Neutrophil (primary cell): ENCODE data around the gene CDPF1.

Experiments used
- H3K27ac ChIP-seq: fragments of 200-600 bp; sonication (generic); 2 replicates; pipeline ENCODE4 v1.5.1; 2016; ENCODE audit warnings: mild to moderate bottlenecking, moderate library complexity
- H3K27me3 ChIP-seq: fragments of 200-600 bp; sonication (generic); 2 replicates; pipeline ENCODE4 v1.6.0; 2016; ENCODE audit warnings: mild to moderate bottlenecking
- H3K36me3 ChIP-seq: fragments of 200-600 bp; sonication (generic); 2 replicates; pipeline ENCODE4 v1.5.1; 2017
- H3K4me1 ChIP-seq, 2 experiments: fragments of 200-600 bp in 1 of 2; sonication (generic) in 1 of 2; 1 replicate in 1 of 2; 2 replicates in 1 of 2; pipeline versions ENCODE4 v1.5.1 to v1.6.1; 2013 to 2016; ENCODE audit warnings: low read depth in 1 of 2, low read length in 1 of 2, mild to moderate bottlenecking in 1 of 2, moderate library complexity in 1 of 2; ENCODE audit not compliant: control insufficient read depth in 1 of 2, insufficient read depth in 1 of 2
- H3K4me3 ChIP-seq, 2 experiments: fragments of 200-600 bp in 1 of 2; sonication (generic) in 1 of 2; 1 replicate in 1 of 2; 2 replicates in 1 of 2; pipeline ENCODE4 v1.5.1; 2013 to 2016; ENCODE audit warnings: low read depth in 1 of 2, low read length in 1 of 2, mild to moderate bottlenecking in 1 of 2, moderate library complexity in 1 of 2
- H3K9me3 ChIP-seq: fragments of 200-600 bp; sonication (generic); 2 replicates; pipeline ENCODE4 v1.5.1; 2016
- TF ChIP-seq, protein P1 (sequence below): fragments of 200-600 bp; sonication (generic); IDR thresholded peaks from 2 replicates; pipeline ENCODE4 v1.5.1; 2016; ENCODE audit warnings: antibody characterized with exemption

Gene CDPF1, protein sequence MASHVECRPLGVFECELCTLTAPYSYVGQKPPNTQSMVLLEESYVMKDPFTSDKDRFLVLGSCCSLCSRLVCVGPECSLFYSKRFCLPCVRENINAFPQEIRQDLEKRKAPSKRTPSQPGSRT

DNA sequence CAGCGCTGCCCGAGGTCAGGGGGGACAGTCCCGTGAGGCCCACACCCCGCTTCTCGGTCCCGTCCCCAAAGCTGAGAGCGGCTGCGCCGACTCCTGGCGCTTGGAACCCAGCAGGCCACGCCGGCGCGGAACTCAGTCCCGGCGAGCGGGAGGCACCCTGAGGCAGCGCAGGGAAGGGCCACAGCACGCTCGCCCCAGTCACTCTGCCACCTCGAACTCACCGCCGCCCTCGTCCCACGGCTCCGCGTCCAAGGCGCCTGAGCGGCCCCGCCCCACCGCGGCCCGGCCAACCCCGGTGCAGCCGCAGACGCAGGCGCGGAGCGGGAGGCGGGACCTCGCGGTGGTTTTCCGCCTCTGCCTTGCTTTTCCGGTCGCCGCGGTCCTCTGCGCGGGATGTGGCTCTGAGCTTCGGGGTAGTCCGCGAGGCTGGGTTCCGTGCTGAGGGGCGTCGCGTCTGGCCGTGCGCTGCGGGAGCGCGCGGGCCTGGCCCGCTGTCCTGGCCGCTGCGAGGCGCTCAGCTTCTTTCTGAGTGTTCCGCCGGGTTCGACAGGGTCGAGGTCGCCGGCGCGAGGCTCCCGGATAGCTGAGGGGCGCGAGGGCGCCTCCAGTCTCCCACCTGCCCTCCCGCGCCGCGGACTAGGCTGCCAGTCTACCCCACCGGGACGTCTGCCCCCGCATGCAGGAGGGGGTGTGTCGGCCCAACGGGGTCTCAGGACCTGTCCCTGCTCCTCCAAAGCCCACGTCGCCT, at the start of gene CDPF1:
CDPF1 (minus strand) TSS at position 259 of the 748 bp plus-strand sequence. CDS start 2,009 bp downstream, outside the sequence.
- Histone ChIP-seq H3K4me1 (peaks cover 15% of the 10 kb centered on the region in 2 experiments), H3K9me3 (no peaks in the 10 kb centered on the region), H3K4me3 (peak within 1 kb of the TSS; percentile 79 to 90), H3K36me3 (no peaks in the 10 kb centered on the region), H3K27ac (peak within 1 kb of the TSS; percentile 80), H3K27me3 (no peaks in the 10 kb centered on the region)
- TF ChIP-seq, protein P1, sequence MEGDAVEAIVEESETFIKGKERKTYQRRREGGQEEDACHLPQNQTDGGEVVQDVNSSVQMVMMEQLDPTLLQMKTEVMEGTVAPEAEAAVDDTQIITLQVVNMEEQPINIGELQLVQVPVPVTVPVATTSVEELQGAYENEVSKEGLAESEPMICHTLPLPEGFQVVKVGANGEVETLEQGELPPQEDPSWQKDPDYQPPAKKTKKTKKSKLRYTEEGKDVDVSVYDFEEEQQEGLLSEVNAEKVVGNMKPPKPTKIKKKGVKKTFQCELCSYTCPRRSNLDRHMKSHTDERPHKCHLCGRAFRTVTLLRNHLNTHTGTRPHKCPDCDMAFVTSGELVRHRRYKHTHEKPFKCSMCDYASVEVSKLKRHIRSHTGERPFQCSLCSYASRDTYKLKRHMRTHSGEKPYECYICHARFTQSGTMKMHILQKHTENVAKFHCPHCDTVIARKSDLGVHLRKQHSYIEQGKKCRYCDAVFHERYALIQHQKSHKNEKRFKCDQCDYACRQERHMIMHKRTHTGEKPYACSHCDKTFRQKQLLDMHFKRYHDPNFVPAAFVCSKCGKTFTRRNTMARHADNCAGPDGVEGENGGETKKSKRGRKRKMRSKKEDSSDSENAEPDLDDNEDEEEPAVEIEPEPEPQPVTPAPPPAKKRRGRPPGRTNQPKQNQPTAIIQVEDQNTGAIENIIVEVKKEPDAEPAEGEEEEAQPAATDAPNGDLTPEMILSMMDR = peak; percentile 55

DNA sequence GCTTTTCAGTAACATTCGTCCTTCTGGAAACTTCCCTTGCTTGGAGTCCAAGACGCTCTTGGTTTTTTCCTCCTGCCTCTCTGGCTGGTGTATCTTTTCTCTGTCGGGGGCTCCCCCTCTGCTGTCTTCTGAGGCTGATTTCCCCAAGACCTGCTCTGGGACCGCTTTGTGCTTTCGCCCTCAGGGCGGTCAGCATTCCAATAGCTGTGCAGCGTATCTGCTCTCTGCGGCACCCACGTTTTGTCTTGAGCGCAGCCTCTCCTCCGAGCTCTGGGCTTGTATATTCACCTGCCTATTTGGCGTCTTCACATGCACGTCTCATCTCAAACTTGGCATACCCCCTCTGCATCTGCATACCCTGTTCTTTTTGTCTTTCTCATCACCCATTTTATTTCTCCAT, 49.0 kb upstream of the CDPF1 start:
- TF ChIP-seq, protein P1 = no peak
- Histone ChIP-seq H3K4me3 (no peak overlapping the region), H3K27me3 (no peaks in the 10 kb centered on the region), H3K36me3 (peaks cover 15% of the 10 kb centered on the region), H3K27ac (no peak overlapping the region), H3K9me3 (no peaks in the 10 kb centered on the region), H3K4me1 (peaks cover 23 to 25% of the 10 kb centered on the region in 2 experiments)

DNA sequence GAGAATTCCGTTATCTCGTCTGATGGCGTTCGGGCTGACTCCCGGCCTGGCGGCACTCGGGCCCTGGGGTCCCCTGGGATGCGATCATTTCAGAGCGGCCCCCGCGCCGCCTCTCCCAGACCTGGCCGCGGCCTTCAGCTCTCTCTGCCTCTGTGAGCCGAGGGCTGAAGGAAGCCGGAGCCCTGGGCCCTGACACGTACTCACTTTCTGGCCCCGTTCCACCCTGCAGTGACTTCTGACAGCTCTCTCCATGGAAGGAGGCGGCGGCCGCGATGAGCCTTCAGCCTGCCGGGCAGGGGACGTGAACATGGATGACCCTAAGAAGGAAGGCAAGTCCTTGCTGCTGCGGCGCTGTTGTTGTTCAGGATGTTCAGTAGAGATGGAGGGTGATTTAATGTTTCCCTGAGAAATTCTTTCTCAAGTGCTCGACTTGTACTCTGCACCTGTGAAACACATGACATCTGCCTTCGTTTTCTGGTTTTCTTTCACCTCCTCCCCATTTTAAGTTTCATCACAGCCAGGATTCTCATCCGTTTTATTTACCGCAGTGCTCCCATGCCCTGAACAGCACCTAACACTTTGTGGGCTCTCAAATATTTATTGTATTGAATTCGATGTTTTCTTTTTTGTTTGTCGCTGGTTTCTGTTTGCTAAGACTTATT, 47.2 kb upstream of the CDPF1 start:
- peak overlapping the region; percentile 65 to 88 for H3K4me3 ChIP-seq
- H3K9me3 ChIP-seq = no peaks in the 10 kb centered on the region
- TF ChIP-seq, protein P1 = no peak
- H3K27ac ChIP-seq = peak overlapping the region; percentile 92
- peaks cover 28% of the 10 kb centered on the region for H3K36me3 ChIP-seq
- peaks cover 23 to 25% of the 10 kb centered on the region in 2 experiments for H3K4me1 ChIP-seq
- no peaks in the 10 kb centered on the region for H3K27me3 ChIP-seq

DNA sequence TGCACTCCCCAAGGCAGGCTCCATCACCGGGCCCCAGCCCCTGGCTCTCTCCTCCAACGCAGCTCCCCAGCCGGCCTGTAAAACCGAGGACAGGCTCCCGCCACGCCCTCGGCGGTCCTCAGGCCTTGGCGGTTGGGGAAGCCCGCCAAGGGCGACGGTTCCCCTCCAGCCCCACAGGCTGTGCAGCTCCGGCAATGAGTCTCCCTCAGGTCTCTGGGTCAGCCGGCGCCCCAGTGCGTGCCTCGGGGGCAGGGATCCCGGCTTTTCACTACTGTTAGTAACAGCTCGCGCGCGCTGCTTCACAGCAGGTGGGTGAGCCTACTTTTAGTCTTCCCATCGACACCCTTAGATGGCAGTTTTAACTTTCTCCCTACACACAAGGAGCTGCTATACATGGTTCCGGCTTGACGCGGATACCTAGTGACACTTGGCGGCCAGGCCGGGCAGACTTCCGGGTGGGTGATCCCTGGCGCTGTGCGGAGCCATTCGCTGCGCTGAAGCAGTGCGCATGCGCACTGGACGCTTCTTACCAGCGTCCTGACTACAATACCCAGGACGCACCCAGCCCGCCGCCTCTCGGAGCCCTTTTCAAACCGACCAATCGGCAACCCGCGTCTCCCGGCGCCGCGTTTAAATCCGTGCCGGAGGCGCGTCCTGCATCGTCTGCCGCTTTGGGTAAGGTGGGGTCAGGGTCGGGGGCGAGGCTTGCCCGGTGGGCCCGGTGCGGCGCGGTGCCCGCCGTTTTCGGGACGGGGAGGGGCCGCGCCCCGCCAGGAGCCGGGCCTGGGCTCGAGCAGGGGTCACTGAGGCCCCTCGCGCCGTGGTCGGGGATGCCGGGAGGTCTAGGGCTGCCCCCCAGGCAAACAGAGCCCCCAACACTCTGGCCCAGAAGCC, 46.4 kb upstream of the CDPF1 start, which contains the start of gene GTSE1:
GTSE1 (plus strand) TSS at position 614 of the 894 bp plus-strand sequence. CDS start 531 bp downstream, outside the sequence.
- Histone ChIP-seq H3K4me1 (peaks cover 23 to 25% of the 10 kb centered on the region in 2 experiments), H3K36me3 (peaks cover 34% of the 10 kb centered on the region), H3K27ac (peak within 1 kb of the TSS; percentile 92), H3K4me3 (peak within 1 kb of the TSS; percentile 65 to 88), H3K9me3 (no peaks in the 10 kb centered on the region), H3K27me3 (no peaks in the 10 kb centered on the region)
- TF ChIP-seq, protein P1 = no peak
